MM.1S (cell line): ENCODE data around the gene CLK4.

Experiments
- DNase-seq: peaks from one replicate; pipeline ENCODE4 v3.0.0-alpha.2; 2015
- H2AFZ ChIP-seq: fragments of 300-600 bp; sonication (generic); 2 replicates; pipeline ENCODE4 v1.6.0; 2016; ENCODE audit warnings: antibody characterized with exemption, low read length
- H3F3A ChIP-seq: fragments of 300-600 bp; sonication (generic); 2 replicates; pipeline ENCODE4 v1.6.1; 2016; ENCODE audit warnings: mild to moderate bottlenecking, antibody characterized with exemption, low read length, moderate library complexity, mixed read lengths; ENCODE audit not compliant: insufficient read depth
- H3K27ac ChIP-seq: fragments of 300-600 bp; sonication (generic); 2 replicates; pipeline ENCODE4 v1.5.1; 2016; ENCODE audit warnings: mild to moderate bottlenecking, low read length
- H3K27me3 ChIP-seq: fragments of 300-600 bp; sonication (generic); replicated peaks from 2 replicates; pipeline ENCODE4 v1.6.0; 2016; ENCODE audit warnings: low read length; ENCODE audit not compliant: insufficient read depth
- H3K36me3 ChIP-seq: fragments of 300-600 bp; sonication (generic); replicated peaks from 2 replicates; pipeline ENCODE4 v1.6.1; 2016; ENCODE audit warnings: mild to moderate bottlenecking, low read length, mixed read lengths; ENCODE audit not compliant: insufficient read depth
- H3K4me1 ChIP-seq: fragments of 300-600 bp; sonication (generic); 2 replicates; pipeline ENCODE4 v1.6.1; 2016; ENCODE audit warnings: low read length, mixed read lengths
- H3K4me2 ChIP-seq: fragments of 300-600 bp; sonication (generic); 2 replicates; pipeline ENCODE4 v1.6.0; 2016; ENCODE audit warnings: low read depth, low read length
- H3K4me3 ChIP-seq: fragments of 300-600 bp; sonication (generic); 2 replicates; pipeline ENCODE4 v1.5.1; 2016; ENCODE audit warnings: low read length, mixed read lengths
- H3K79me2 ChIP-seq: fragments of 300-600 bp; sonication (generic); 2 replicates; pipeline ENCODE4 v1.6.1; 2016; ENCODE audit warnings: mixed run types, low read length, mixed read lengths
- H3K9ac ChIP-seq: fragments of 300-600 bp; sonication (generic); 2 replicates; pipeline ENCODE4 v1.6.1; 2016; ENCODE audit warnings: low read length, mixed read lengths
- H3K9me2 ChIP-seq: fragments of 300-600 bp; sonication (generic); replicated peaks from 2 replicates; pipeline ENCODE4 v1.6.1; 2016; ENCODE audit warnings: mild to moderate bottlenecking, low read length, mixed read lengths; ENCODE audit not compliant: insufficient read depth
- H3K9me3 ChIP-seq: fragments of 300-600 bp; sonication (generic); replicated peaks from 2 replicates; pipeline ENCODE4 v1.6.1; 2016; ENCODE audit warnings: mild to moderate bottlenecking, low read length, mixed read lengths; ENCODE audit not compliant: insufficient read depth
- H4K20me1 ChIP-seq: fragments of 300-600 bp; sonication (generic); 2 replicates; pipeline ENCODE4 v1.6.1; 2016; ENCODE audit warnings: mild to moderate bottlenecking, low read length, moderate library complexity, mixed read lengths; ENCODE audit not compliant: insufficient read depth
- EZH2 ChIP-seq: fragments of 300-600 bp; sonication (generic); optimal IDR thresholded peaks from 2 replicates; pipeline ENCODE3; 2017; ENCODE audit warnings: low read depth, mild to moderate bottlenecking, antibody characterized with exemption, low read length, mixed read lengths
- EZH2phosphoT487 ChIP-seq: fragments of 300-600 bp; sonication (generic); IDR thresholded peaks from 2 replicates; pipeline ENCODE4 v1.6.1; 2018; ENCODE audit warnings: antibody characterized with exemption, low read length
- TF ChIP-seq, protein P1 (sequence below): fragments of 300-600 bp; sonication (generic); IDR thresholded peaks from 2 replicates; pipeline ENCODE4 v1.5.1; 2016; ENCODE audit warnings: antibody characterized with exemption, low read length, mixed read lengths

Gene CLK4

DNA sequence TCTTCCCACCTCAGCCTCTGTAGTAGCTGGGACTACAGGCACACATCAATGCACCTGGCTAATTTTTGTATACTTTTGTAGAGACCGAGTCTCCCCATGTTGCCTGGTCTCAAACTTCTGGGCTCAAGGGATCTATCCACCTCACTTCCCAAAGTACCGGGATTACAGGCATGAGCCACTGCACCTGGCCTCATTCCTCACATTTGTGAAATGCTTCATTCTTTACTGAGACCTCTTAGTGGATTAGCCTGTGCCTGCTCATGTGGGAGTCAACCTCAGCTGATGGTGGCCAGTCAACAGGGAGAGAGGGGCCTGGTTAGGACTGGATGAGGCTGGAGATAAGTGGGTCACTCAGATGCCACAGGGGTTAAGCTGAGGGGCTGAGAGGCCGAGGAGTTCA is 37.3 kb upstream of the CLK4 start:
- Histone ChIP-seq H4K20me1 (no peaks in the 10 kb centered on the region), H3K27ac (no peak overlapping the region), H3K27me3 (no peaks in the 10 kb centered on the region), H3K4me3 (no peak overlapping the region), H3F3A (no peaks in the 10 kb centered on the region), H3K9me2 (no peaks in the 10 kb centered on the region), H2AFZ (no peak overlapping the region), H3K4me2 (no peak overlapping the region), H3K79me2 (no peaks in the 10 kb centered on the region), H3K4me1 (no peaks in the 10 kb centered on the region), H3K9me3 (no peaks in the 10 kb centered on the region), H3K9ac (no peak overlapping the region), H3K36me3 (no peaks in the 10 kb centered on the region)
- TF ChIP-seq, protein P1, sequence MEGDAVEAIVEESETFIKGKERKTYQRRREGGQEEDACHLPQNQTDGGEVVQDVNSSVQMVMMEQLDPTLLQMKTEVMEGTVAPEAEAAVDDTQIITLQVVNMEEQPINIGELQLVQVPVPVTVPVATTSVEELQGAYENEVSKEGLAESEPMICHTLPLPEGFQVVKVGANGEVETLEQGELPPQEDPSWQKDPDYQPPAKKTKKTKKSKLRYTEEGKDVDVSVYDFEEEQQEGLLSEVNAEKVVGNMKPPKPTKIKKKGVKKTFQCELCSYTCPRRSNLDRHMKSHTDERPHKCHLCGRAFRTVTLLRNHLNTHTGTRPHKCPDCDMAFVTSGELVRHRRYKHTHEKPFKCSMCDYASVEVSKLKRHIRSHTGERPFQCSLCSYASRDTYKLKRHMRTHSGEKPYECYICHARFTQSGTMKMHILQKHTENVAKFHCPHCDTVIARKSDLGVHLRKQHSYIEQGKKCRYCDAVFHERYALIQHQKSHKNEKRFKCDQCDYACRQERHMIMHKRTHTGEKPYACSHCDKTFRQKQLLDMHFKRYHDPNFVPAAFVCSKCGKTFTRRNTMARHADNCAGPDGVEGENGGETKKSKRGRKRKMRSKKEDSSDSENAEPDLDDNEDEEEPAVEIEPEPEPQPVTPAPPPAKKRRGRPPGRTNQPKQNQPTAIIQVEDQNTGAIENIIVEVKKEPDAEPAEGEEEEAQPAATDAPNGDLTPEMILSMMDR = no peak
- TF ChIP-seq EZH2 (no peak), EZH2phosphoT487 (no peak)
- no peak for DNase-seq

DNA sequence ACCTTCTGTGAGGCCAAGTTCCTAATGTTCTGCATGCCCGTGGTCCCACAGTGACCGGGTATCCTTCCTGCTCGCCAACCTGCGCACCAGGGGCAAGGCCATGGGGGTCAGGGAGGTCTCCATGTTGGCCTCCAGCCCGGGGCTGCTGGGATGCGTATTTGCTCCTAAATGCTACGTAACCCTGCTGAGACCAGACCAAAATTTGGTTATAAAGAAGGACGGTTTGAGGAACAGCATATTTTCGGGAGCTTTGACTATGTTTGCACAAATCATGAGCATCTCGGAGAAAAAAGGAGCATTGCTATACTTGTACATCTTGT is 35.7 kb upstream of the CLK4 start:
- H4K20me1 ChIP-seq = no peaks in the 10 kb centered on the region
- H3K27me3 ChIP-seq = no peaks in the 10 kb centered on the region
- no peaks in the 10 kb centered on the region for H3K79me2 ChIP-seq
- TF ChIP-seq EZH2phosphoT487 = no peak
- H3K9me3 ChIP-seq = no peaks in the 10 kb centered on the region
- no peak for DNase-seq
- no peak overlapping the region for H3K4me3 ChIP-seq
- no peak overlapping the region for H3K9ac ChIP-seq
- no peak overlapping the region for H2AFZ ChIP-seq
- no peak overlapping the region for H3K4me2 ChIP-seq
- no peak overlapping the region for H3K27ac ChIP-seq
- H3F3A ChIP-seq = no peaks in the 10 kb centered on the region
- H3K36me3 ChIP-seq = no peaks in the 10 kb centered on the region
- H3K4me1 ChIP-seq = no peaks in the 10 kb centered on the region
- no peaks in the 10 kb centered on the region for H3K9me2 ChIP-seq

DNA sequence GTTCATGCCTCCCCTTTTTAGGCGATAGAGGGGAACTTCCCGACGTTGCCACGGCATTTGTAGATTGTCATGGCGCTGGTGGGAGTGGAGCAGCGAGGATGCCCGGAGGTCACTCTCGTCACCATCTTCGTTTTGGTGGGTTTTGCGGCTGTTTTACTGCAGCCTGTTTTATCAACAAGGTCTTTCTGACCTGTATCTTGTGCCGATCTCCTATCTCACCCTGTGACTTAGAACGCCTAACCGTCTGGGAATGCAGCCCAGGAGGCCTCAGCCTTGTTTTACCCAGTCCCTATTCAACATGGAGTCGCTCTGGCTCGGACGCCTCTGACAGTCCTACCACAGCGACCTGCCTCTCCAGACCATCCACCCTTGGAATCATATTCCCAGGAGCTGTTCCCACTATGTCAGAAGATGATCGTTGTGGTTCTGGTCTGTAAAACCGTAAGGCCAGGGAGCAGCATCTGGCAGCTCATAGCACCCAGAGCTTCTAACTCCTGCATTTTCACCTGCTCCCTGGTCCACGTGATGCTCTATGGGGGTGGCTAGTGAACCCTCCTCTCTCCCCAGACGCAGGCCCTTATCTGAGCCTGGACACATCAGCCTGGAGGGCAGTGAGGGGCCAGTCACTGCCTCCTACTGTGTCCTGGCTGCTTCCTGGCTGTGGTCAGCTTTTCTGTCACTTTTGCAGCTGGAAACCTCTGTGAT is 35.1 kb upstream of the CLK4 start:
- Histone ChIP-seq H3K9ac (no peak overlapping the region), H2AFZ (no peak overlapping the region), H3K79me2 (no peaks in the 10 kb centered on the region), H3K4me3 (no peak overlapping the region), H3K36me3 (no peaks in the 10 kb centered on the region), H3K4me1 (no peaks in the 10 kb centered on the region), H3K27me3 (0 out of 2 replicates have a peak, but pooled peaks cover 2% of the 10 kb centered on the region), H3K9me2 (no peaks in the 10 kb centered on the region), H4K20me1 (no peaks in the 10 kb centered on the region), H3K27ac (no peak overlapping the region), H3K9me3 (no peaks in the 10 kb centered on the region), H3K4me2 (no peak overlapping the region), H3F3A (no peaks in the 10 kb centered on the region)
- TF ChIP-seq, protein P1 = no peak
- TF ChIP-seq EZH2phosphoT487 (no peak), EZH2 (no peak)
- no peak for DNase-seq

DNA sequence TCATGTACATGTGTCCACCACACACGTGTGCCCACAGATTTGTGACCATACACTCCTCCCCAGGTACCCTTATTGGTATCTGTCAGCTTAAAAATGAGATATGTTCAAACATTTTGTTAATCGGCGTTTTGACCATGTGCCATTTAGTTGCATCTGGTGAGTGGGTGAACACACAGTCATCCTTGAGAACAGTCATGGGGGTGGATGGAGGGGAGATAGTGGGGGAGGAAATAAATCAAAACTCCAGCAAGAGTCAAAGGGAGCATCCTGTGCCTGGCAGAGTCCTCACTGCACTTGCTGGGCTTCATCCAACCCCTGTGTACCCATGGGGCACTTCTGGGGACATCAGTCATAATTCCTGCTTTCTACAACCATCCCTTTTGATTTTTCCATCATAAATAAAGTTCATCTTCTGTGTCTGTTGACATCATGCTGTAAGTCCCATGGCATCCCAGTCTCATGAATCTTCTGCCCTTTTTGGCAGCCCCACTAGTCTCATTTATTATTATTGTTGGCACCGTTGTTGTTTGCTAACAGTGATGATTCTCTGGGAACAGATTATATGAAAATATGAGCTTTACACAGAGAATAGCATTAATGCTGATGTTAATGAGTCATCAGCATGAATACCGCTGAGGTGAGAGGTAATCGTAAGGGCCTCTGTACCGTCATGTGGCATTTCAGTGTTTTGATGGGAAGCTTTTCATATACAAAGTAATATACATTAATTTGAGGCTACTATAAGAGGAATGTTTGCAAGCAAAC is 24.4 kb upstream of the CLK4 start:
- 0 out of 2 replicates have a peak, but pooled peaks cover 4% of the 10 kb centered on the region for H3K9me3 ChIP-seq
- H3K9me2 ChIP-seq = no peaks in the 10 kb centered on the region
- H3K4me1 ChIP-seq = no peaks in the 10 kb centered on the region

More for the DNA sequence above, 24.4 kb upstream of the CLK4 start:
- Histone ChIP-seq H3K27ac (no peak overlapping the region), H3K36me3 (no peaks in the 10 kb centered on the region), H3K4me3 (no peak overlapping the region), H4K20me1 (no peaks in the 10 kb centered on the region), H3K9ac (no peak overlapping the region), H3F3A (no peaks in the 10 kb centered on the region), H3K4me2 (no peak overlapping the region), H3K27me3 (peaks cover 12% of the 10 kb centered on the region), H3K79me2 (no peaks in the 10 kb centered on the region), H2AFZ (no peak overlapping the region)
- no peak for DNase-seq
- TF ChIP-seq EZH2 = no peak
- TF ChIP-seq EZH2phosphoT487 = no peak
- TF ChIP-seq, protein P1 = no peak
